ENCODE results near the gene VSIG10.
"Not testable (repeated sequence)": the region's sequence is repeated elsewhere in the genome, so short reads cannot be mapped to it uniquely, and the experiment has no call there.

VSIG10 gene

DNA sequence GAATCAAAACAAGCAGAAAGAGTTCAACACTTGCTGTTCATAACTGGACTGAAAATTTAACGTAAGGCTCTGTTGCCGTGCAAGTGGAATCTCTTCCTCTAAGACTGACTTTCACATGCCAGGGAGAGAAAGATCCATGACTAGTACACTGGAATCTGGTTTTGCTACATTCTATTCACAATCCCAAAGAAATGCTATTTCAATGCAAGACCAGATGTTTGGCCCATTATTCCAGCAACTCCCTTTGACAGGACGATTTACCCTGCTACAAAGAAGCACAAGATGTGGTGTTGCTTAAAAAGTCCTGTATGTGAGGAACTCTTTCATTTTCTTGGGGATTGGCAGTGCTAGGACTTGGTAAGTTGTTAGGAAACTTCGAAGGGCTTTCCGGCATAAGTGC is 69.9 kb downstream of the VSIG10 start:
- DNase-seq (ENCODE audit: low spot score): no peak

DNA sequence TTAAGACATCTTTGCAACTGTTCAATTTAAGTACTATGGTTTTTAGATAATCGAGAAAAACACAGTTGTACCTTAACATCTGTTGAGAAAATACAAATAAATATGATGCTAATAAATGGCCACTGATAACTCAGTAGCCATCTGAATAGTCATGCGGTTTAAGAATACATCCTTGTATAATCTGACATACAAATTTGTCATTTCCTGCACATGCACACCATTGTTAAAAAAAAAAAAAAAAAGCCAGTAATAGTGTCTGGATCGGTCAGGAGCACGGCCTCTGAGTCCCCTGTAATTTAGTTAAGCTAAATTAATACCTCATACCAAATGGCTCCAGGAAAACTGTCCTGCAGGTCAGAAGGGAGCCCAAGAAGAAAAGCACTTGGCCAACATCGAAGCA is 70.5 kb downstream of the VSIG10 start:
- no peak for DNase-seq (ENCODE audit: low spot score)

DNA sequence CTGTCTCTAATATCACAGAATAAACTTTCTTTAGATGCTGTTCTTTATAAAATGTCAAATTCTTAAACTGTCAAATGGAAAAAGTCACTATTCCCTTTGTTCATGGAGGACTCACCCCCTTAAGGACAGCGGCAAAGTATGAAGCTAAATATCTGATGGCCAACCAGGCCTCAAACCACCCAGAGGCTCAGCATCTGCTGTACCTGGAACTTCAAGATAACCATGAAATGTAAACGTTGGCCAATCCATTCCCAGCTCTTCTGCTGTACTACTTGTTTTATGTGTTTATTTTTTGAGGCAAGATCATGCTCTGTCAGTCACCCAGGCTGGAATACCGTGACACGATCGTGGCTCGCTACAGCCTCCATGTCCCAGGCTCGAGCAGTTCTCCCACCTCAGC is 71.6 kb downstream of the VSIG10 start:
- DNase-seq (ENCODE audit: low spot score): no peak

DNA sequence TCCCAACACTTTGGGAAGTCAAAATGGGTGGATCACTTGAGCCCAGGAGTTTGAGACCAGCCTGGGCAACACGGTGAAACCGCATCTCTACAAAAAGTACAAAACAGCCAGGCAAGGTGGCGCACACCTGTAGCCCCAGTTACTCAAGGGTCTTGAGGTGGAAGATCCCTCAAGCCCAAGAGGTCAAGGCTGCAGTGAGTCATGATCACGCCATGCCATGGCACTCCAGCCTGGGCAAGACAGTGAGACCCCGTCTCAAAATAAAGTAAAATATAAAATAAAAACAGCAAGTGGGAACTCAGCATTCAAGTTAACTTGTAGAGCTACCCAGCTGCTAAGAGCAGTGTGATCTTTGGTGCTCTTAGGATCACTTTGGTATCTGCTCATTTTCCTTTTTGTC is 74.6 kb downstream of the VSIG10 start:
- DNase-seq (ENCODE audit: low spot score): no peak

DNA sequence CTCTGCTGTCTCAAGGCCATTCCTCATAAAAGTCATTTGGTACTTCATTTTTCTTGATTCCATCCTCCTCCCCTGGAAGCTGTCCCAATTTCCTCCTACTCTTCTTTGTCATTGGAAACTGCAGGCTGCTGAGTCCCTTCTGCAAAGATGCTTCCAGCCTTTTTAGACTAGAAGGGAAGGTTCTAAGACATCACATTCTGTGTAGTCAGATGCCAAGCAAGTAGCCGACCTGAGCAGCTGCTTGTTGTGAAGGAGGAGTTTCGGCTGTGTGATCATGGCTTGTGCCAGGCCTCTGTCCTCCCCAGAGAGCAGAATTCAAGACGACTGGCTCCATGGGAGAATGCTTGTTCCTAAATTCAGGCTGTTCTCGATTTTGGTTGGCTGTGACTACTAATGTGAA is 78.6 kb downstream of the VSIG10 start:
- no peak for DNase-seq (ENCODE audit: low spot score)

DNA sequence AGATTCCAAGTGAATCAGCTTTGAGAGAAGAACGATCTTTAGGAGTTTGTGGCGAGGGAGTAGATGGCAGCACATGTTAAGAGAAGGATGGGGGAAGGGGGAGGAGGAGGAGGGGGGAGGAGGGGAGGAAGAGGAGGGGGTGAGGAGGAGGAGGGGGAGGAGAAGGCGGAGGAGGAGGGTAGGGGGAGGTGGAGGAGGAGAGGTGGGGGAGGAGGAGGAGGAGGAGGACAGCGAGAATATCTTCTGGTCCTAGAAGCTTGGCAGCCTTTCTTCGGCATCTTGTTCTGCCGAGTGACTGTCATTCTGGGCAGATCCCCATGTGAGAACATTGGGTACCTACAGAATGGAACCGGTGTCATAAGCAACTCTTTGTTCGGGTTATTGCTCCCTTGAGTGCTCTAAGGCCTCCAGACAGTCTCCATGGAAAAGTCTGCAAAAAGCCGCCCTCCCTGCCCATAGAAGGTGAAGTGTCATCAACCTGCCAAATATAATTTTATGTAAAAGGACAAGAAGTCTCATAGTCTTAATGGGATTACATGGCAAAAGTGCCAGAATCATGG is 80.4 kb downstream of the VSIG10 start:
- no peak for DNase-seq (ENCODE audit: low spot score)

DNA sequence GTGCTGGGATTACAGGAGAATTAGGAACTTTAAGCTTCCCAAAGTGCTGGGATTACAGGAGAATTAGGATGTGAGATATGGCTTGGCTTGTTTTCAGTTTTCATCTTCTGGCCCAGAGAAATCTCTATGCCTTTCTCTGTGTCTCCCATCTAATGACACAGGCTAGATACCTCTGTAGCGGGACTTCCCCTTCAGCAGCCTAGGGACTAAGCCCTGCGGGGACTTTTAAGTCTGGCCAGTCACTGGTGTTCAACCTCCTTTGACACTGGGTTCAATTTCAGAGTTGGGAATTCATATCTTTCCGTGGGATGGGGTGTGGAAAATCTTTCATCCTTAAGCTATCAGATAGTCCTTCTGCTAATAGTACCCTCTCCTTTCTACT is 81.1 kb downstream of the VSIG10 start:
- no peak for DNase-seq (ENCODE audit: low spot score)

DNA sequence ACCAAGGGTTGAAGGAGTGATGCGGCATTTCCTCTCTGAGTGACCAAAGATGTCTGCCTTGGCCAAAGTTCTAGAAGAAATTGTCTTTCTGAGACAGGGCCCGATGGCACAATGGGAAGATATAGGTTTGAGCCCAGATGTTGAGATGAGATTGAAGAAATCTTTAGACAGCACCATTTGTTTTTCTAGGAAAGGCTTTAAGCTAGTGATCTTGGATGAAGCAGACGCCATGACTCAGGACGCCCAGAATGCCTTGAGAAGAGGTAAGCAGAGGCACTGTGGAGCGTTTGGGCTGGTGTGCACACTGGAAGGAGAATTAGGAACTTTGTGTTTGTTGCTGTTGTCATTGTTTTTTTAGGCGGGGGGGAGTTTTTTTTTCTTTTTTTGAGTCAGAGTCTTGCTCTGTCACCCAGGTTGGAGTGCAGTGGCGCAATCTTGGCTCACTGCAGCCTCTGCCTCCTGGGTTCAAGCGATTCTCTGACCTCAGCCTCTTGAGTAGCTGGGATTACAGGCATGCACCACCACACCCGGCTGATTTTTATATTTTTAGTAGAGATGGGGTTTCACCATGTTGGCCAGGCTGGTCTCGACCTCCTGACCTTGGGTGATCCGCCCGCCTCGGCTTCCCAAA is 81.6 kb downstream of the VSIG10 start:
- DNase-seq (ENCODE audit: low spot score): not testable (repeated sequence)

DNA sequence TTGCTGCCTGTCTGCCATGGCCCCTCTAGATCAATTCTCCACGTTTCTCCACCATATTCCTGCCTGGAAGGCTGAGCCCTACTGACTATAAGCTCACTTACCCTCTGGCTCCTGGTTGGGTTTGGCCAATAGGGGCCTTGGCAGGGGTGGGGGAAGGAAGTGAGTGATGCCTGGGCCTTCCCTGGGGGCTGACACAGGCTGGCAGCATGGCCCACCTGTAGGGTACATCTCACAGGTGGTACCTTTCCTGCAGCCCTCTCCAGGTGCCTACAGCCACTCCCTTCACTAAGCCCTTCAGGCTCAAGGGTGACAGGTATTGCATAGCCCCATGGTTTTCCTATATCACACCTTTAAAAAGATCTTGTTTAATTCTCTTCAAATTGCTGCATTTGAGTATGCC is 83.8 kb downstream of the VSIG10 start:
- DNase-seq (ENCODE audit: low spot score): no peak

DNA sequence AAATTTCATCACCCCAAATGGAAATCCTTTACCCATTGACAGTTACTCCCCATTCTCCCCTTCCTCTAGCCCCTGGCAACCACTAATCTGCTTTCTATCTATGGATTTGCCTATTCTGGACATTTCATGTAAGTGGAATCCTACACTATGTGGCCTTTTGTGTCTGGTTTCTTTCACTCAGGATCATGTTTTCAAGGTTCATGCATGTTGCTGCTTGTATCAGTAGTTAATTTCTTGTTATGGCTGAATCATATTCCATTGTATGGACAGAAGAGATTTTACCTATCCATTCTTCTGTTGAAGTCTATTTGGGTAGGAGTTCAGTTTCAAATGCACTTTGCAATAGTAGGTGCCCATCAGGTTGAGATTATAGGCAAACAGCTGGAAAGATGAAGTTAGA is 85.9 kb downstream of the VSIG10 start:
- no peak for DNase-seq (ENCODE audit: low spot score)

DNA sequence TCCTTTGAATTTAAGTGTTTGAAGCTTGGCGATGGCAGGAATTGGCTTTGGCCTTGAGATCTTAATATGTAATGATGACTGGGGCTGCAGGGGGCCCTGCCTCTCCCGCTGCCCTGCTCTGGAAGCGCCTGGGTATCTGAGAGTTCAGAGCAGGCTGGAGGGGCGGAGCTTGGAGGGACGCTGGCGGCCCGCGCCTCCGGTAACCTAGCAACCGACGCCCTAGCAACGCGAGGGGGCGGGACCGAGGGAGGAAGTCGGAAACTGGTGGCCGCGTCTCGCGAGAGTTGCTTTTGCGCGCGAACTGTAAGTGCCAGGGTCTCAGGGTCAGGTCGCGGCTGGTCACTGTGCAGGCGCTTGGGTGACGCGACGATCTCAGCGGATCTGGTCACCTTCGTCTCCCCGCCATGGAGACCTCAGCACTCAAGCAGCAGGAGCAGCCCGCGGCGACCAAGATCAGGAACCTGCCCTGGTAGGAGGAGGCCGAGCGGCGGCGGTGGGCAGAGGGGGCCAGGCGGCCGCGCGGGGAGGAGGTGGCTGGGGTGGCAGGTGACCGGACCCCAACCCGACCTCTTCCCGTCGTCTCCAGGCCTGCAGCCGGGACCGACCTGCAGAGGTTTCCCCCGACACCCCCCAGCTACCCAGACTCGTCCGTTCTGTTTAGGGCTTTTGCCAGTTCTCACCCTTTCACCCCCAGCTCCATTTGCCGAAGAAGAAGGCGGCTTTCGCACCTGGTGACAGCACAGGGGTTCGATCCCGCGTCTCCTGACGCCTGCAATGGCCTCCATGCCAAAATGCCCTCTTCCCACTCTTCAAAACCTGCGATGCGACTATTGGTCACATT is 87.2 kb downstream of the VSIG10 start, which contains the start of gene RFC5:
RFC5 (plus strand) TSS at position 280 of the 841 bp plus-strand sequence; CDS start at position 405, 125 bp downstream.
- peak; percentile 98 for DNase-seq (ENCODE audit: low spot score)

DNA sequence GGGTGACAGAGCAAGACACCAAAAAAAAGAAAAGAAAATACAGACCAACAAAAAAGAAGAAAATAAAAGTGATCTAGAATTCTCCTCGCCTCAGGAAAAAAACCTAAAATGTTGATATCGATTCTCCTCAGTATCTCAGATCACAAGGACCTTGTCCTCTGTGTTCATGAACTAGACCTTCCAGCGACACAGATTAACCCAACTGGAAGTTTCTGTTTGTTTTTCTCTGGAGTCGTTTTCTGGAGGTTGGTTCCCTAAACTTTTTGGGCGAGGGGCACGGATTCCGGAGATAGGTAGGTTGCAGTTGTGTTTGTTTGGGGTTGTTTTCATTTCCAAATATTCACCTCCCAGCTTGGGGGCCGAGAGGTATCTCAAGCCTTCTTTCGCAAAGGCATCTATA is 87.9 kb downstream of the VSIG10 start:
- no peak for DNase-seq (ENCODE audit: low spot score)

DNA sequence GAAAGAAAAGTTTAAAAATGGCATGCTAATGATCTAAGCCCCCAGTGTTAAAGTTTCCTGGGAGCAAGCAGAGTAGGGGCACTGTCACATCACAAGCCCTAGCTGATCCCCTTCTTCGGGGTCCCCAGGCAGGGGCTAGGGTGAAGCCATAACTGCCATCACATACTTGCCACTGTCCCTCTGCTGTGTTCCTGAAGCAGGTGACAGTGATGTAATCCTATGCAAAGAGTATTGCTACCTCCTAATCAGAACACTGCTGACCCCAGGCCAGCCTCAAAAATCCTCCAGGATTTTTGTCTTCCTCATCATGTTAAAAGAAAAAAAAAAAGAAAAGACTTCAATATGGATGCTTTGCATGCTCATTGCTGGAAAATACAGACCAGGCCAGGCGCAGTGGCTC is 88.5 kb downstream of the VSIG10 start:
- DNase-seq (ENCODE audit: low spot score): no peak

All from left forelimb (tissue), 1 donor.